ENCODE measurements around the gene LRRC46.

The LRRC46 gene

GRCh38 chr17:47879776-47880454 is 48.4 kb downstream of the LRRC46 start:
- peaks cover 23 to 33% of the 10 kb centered on the region in 2 donors for H3K27me3 ChIP-seq (ENCODE audit: control insufficient read depth in 1 of 2, insufficient read depth in 2 of 2, low read length in 2 of 2)
- peaks cover 2% of the 10 kb centered on the region for H3K4me1 ChIP-seq (ENCODE audit: control insufficient read depth, insufficient read depth, low read length)
- no peaks in the 10 kb centered on the region for H3K36me3 ChIP-seq (ENCODE audit: control insufficient read depth in 2 of 2, insufficient read depth in 2 of 2, low read length in 2 of 2)
- H3K4me3 ChIP-seq (ENCODE audit: low read length in 2 of 2): no peak overlapping the region
- no peaks in the 10 kb centered on the region for H3K9me3 ChIP-seq (ENCODE audit: control insufficient read depth in 2 of 2, low read length in 2 of 2)
- no peak overlapping the region for H3K27ac ChIP-seq (ENCODE audit: low read length)
- H3K9ac ChIP-seq (ENCODE audit: low read length in 2 of 2): no peak overlapping the region

GRCh38 chr17:47882247-47882646 is 50.8 kb downstream of the LRRC46 start:
- Histone ChIP-seq H3K4me1 (ENCODE audit: control insufficient read depth, insufficient read depth, low read length) (peaks cover 2% of the 10 kb centered on the region), H3K36me3 (ENCODE audit: control insufficient read depth in 2 of 2, insufficient read depth in 2 of 2, low read length in 2 of 2) (no peaks in the 10 kb centered on the region), H3K27me3 (ENCODE audit: control insufficient read depth in 1 of 2, insufficient read depth in 2 of 2, low read length in 2 of 2) (peaks cover 22% of the 10 kb centered on the region in 2 donors), H3K4me3 (ENCODE audit: low read length in 2 of 2) (peak overlapping the region in 1 of 2 donors; percentile 49), H3K9ac (ENCODE audit: low read length in 2 of 2) (no peak overlapping the region), H3K27ac (ENCODE audit: low read length) (no peak overlapping the region), H3K9me3 (ENCODE audit: control insufficient read depth in 2 of 2, low read length in 2 of 2) (no peaks in the 10 kb centered on the region)

GRCh38 chr17:47882695-47883588 is 51.5 kb downstream of the LRRC46 start:
- Histone ChIP-seq H3K27me3 (ENCODE audit: control insufficient read depth in 1 of 2, insufficient read depth in 2 of 2, low read length in 2 of 2) (peaks cover 17 to 18% of the 10 kb centered on the region in 2 donors), H3K36me3 (ENCODE audit: control insufficient read depth in 2 of 2, insufficient read depth in 2 of 2, low read length in 2 of 2) (no peaks in the 10 kb centered on the region), H3K4me3 (ENCODE audit: low read length in 2 of 2) (peak overlapping the region in 1 of 2 donors; percentile 49), H3K4me1 (ENCODE audit: control insufficient read depth, insufficient read depth, low read length) (peaks cover 2% of the 10 kb centered on the region), H3K9me3 (ENCODE audit: control insufficient read depth in 2 of 2, low read length in 2 of 2) (no peaks in the 10 kb centered on the region), H3K27ac (ENCODE audit: low read length) (no peak overlapping the region), H3K9ac (ENCODE audit: low read length in 2 of 2) (no peak overlapping the region)

- Histone ChIP-seq H3K36me3 (ENCODE audit: control insufficient read depth in 2 of 2, insufficient read depth in 2 of 2, low read length in 2 of 2) (no peaks in the 10 kb centered on the region), H3K9ac (ENCODE audit: low read length in 2 of 2) (no peak overlapping the region), H3K4me1 (ENCODE audit: control insufficient read depth, insufficient read depth, low read length) (peaks cover 2% of the 10 kb centered on the region), H3K9me3 (ENCODE audit: control insufficient read depth in 2 of 2, low read length in 2 of 2) (no peaks in the 10 kb centered on the region), H3K27me3 (ENCODE audit: control insufficient read depth in 1 of 2, insufficient read depth in 2 of 2, low read length in 2 of 2) (peaks cover 10 to 12% of the 10 kb centered on the region in 2 donors), H3K4me3 (ENCODE audit: low read length in 2 of 2) (no peak overlapping the region), H3K27ac (ENCODE audit: low read length) (no peak overlapping the region)
Observed at GRCh38 chr17:47883589-47884426, 52.3 kb downstream of the LRRC46 start.

GRCh38 chr17:47884427-47884740 is 52.9 kb downstream of the LRRC46 start:
- Histone ChIP-seq H3K27ac (ENCODE audit: low read length) (no peak overlapping the region), H3K4me3 (ENCODE audit: low read length in 2 of 2) (no peak overlapping the region), H3K9ac (ENCODE audit: low read length in 2 of 2) (no peak overlapping the region), H3K4me1 (ENCODE audit: control insufficient read depth, insufficient read depth, low read length) (peaks cover 2% of the 10 kb centered on the region), H3K9me3 (ENCODE audit: control insufficient read depth in 2 of 2, low read length in 2 of 2) (no peaks in the 10 kb centered on the region), H3K36me3 (ENCODE audit: control insufficient read depth in 2 of 2, insufficient read depth in 2 of 2, low read length in 2 of 2) (no peaks in the 10 kb centered on the region), H3K27me3 (ENCODE audit: control insufficient read depth in 1 of 2, insufficient read depth in 2 of 2, low read length in 2 of 2) (peaks cover 8 to 10% of the 10 kb centered on the region in 2 donors)

GRCh38 chr17:47884905-47885730 is 53.6 kb downstream of the LRRC46 start:
- no peaks in the 10 kb centered on the region for H3K9me3 ChIP-seq (ENCODE audit: control insufficient read depth in 2 of 2, low read length in 2 of 2)
- no peak overlapping the region for H3K9ac ChIP-seq (ENCODE audit: low read length in 2 of 2)
- H3K36me3 ChIP-seq (ENCODE audit: control insufficient read depth in 2 of 2, insufficient read depth in 2 of 2, low read length in 2 of 2): no peaks in the 10 kb centered on the region
- no peak overlapping the region for H3K27ac ChIP-seq (ENCODE audit: low read length)
- peaks cover 8% of the 10 kb centered on the region in 2 donors for H3K27me3 ChIP-seq (ENCODE audit: control insufficient read depth in 1 of 2, insufficient read depth in 2 of 2, low read length in 2 of 2)
- H3K4me3 ChIP-seq (ENCODE audit: low read length in 2 of 2): no peak overlapping the region
- H3K4me1 ChIP-seq (ENCODE audit: control insufficient read depth, insufficient read depth, low read length): peaks cover 6% of the 10 kb centered on the region
